GM21723 (cell line): ENCODE data around the gene ZNF619.

Experiments
- ATAC-seq: cut with Tn5 transposase; IDR thresholded peaks from one replicate; pipeline ENCODE4 v1.9.1; 2021; ENCODE audit warnings: mild to moderate bottlenecking, moderate library complexity; ENCODE audit not compliant: unreplicated experiment

The ZNF619 gene

GRCh38 chr3:40464339-40465110 is 12.4 kb upstream of the ZNF619 start:
- ATAC-seq = no peak

DNA sequence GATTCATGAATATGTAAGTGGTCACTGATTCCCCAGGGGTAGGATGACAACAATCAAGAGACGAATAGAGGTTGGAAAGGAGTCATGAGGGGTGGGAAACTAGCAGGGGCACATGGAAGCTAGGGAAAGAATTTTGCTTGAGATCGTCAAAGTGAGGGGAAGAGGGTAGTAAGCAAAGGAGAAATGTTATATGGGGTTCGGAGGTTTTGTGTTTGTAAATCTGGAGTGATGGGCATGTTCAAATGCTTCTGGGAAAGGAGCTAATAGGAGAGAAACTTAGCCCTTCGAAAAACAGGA is 11.9 kb upstream of the ZNF619 start:
- no peak for ATAC-seq

DNA sequence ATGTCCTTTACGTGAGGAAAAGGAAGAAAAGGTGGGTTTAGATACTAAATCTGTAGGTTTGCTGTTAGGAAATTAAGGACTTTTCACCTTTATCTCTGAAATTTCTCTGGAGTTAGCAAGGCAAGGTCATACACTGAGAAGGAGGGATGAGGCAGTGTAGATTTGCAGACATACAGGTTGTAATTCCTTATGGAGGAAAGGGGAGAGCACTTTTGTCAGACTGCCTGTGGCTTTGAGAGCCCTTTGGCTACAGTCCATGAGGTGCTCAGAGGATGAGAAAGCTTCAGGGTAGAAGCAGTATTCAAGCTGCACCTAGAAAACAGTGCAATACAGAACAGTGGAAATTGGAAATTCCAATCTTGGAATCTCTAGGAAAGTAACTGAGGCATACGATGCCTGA is 11.5 kb upstream of the ZNF619 start:
- ATAC-seq = no peak

- no peak for ATAC-seq
Measured at GRCh38 chr3:40468018-40468417, 8.9 kb upstream of the ZNF619 start.

DNA sequence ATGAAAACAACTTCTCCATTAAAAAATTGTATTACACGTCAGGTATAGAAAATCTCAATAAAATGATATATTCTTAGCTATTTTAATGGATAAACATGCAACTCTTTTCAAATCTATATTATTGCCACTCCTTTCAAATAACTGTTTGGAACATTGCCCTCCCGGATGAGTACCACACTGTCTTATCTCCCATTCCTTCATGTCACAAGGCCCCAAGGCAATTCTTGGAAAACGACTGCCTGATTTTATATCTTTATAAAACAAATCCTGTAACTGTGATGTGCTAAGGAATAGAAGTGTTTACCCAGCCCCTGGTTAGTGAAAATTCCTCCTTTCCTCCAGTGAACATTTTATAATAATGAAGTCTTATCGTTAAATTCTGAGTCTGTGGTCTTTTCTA is 6.2 kb upstream of the ZNF619 start:
- no peak for ATAC-seq

- ATAC-seq = peak; percentile 17
Measured at GRCh38 chr3:40477666-40478065, 744 bp downstream of the ZNF619 start.

DNA sequence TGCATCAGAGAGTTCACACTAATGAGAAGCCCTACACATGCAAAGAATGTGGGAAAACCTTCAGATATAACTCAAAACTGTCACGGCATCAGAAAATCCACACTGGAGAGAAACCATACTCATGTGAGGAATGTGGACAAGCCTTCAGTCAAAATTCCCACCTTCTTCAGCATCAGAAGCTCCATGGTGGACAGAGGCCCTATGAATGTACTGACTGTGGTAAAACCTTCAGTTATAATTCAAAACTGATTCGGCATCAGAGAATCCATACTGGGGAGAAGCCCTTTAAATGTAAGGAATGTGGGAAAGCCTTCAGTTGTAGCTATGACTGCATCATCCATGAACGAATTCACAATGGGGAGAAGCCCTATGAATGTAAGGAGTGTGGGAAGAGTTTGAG is 10.2 kb downstream of the ZNF619 start:
- no peak for ATAC-seq

DNA sequence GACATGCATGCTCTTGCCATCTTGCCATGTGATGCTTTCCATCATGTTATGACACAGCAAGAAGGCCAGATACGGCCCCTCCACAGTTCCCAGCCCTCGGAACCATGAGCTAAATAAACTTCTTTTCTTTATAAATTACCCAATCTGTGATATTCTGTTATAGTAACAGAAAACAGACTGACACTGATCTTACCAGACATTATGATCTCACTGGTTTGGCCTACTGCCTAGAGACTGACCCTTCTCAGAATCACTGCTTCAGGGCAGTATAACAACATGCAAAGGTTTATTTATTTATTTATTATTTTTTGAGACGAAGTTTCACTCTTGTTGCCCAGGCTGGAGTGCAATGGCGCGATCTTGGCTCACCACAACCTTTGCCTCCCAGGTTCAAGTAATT is 14.0 kb downstream of the ZNF619 start:
- ATAC-seq = no peak

- no peak for ATAC-seq
Measured at GRCh38 chr3:40494698-40495097, 17.8 kb downstream of the ZNF619 start.

DNA sequence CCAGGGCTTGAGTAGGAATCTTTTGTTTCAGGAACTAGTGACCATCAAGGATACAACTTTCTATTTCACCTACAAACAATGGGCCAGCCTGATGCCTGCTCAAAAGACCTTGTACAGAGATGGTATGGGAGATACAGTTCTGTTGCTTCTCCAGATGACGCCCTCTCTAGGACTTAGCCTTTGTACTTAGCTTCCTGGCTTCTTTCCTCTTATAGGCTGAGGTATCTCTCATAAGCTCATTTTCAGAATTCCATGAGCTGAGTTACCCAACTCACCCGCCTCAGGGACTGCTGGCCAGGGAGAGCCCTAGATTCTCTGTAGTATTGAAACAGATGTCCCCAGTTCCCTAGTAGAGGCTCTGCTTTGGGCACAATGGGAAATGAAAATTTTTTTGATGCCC is 20.4 kb downstream of the ZNF619 start:
- no peak for ATAC-seq

DNA sequence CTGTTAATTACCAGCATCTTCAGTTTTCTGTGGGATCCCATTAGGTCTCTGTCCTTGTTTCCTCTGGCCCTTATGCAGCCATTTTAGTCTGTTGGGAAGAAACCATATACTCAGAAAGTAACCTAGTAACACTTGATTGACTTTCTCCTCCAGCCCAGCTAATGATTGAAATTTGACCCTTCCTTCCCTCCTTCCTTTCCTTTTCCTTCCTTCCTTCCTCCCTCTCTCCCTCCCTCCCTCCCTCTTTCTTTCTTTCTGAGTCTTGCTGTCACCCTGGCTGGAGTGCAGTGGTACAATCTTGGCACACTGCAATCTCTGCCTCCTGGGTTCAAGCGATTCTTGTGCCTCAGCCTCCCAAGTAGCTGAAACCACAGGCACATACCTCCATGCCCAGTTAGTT is 23.0 kb downstream of the ZNF619 start:
- no peak for ATAC-seq

DNA sequence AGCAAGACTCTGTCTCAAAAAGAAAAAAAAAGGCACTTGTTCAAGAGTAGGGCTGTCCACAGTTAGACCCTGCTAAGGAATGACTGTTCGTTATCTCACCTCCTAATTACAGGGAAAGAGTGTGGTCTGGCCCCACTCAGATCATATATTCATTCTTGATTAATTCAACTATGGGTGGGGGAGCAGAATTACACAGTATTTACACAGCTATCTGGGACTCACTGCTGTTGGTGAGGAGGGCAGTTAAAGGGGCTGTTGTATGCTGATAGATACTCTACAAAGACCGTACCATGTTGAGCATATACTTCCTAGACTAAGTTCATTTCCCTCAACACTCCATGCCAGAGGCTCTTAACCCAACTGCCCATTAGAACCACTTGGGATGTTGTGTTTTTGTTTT is 25.1 kb downstream of the ZNF619 start:
- ATAC-seq = no peak

GRCh38 chr3:40504636-40505430 is 27.9 kb downstream of the ZNF619 start:
- no peak for ATAC-seq

DNA sequence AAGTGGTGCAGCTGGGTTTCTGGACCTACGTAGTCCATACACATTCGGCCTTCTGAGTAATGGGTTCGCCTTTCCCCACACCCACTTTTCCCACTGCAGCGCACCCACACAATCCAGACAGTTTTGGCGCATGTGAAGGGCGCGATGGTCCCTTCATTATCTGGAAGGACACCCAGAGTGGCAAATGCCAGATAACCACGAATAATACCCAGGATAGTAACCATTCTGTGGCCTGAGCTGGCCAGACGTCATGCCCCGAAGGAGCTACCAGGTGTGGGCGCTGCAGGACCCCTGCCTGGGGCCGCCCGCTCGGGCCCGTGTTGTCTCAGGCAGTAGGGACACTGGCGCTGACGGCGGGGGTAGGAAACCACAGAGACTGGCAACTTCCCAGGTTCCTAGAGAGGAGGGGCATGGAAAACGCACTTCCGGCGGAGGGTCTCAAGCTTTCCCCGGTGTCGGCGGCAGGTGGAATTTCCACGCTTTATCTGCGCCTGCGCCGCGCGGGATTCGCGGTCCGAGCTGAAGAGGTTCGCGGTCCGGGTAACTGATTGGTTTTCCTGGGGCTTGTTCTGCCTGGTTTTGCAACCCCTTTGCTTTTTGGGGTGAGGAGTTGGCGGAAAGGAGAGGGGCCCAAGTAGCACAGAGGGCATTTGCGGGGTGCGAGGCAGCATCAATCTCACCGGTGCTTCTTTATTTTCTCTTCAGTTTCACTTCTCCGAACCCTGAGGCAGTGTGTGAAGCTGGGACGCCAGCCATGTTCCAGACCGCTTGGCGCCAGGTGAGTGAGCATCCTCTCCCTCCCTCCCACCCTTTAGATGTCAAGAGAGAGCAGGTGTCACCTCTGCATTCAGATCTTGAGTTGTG is 28.9 kb downstream of the ZNF619 start, which contains the start of gene ZNF620:
Gene ZNF620, plus strand, starts transcription at position 441 of the 864 bp plus-strand sequence. Its CDS starts 314 bp downstream, at position 755.
- peak; percentile 82 for ATAC-seq

GRCh38 chr3:40511031-40511718 is 34.3 kb downstream of the ZNF619 start:
- no peak for ATAC-seq

- ATAC-seq = no peak
Measured at GRCh38 chr3:40516201-40516600, 39.3 kb downstream of the ZNF619 start.

DNA sequence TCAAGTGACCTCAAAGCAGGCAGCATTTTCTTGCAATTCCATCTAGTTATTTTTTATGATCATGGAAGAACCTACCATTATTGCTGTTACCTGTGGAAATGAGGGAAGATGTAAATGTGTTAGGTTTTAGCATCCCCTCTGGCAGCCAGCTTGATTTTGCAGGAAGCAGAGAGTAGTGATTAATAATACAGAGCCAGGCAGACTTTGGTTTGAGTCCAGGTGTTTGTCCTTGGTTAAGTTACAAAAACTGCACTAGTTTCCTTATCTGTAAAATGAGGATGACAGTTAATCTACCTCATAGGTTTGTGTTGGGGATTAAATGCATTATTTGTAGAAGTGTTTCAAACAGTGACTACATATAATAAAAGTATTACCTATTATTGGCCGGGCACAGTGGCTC is 41.1 kb downstream of the ZNF619 start:
- no peak for ATAC-seq

DNA sequence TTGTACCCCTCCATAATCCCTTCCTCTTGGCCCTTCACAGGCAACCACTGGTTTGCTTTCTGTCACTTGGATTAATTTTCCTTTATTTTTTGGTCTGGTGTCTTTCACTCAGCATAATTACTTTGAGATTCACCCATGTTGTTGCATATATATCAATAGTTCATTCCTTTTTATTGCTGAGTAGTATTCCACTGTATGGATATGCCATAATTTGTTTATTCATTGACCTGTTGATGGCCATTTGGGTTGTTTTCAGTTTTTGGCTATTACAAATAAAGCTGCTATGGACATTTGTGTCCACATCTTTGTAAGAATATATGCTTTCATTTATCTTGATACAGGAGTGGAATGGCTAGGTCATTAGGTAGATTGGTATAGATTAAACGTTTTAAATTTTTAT is 41.9 kb downstream of the ZNF619 start:
- ATAC-seq = no peak

- ATAC-seq = no peak
Measured at GRCh38 chr3:40521254-40521653, 44.3 kb downstream of the ZNF619 start.

DNA sequence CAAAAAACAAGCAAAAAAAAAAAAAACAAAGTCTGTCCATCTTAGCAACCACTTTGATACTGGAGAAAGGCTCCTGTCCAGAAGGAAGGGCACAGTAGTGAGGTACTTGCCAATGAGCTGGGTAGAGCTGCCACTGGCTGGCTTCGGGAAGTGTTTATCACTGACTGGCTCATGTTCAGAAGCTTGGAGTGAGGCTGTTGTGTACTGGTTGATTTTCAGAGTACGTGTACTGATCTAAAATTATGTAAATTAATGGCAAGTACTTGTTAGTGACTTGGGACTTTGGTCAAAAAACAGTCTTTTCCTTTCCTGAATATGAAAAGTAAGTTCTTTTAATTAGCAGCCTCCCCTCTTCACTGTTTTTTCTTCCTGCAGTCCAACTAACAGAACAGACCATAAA is 46.9 kb downstream of the ZNF619 start:
- ATAC-seq = no peak

DNA sequence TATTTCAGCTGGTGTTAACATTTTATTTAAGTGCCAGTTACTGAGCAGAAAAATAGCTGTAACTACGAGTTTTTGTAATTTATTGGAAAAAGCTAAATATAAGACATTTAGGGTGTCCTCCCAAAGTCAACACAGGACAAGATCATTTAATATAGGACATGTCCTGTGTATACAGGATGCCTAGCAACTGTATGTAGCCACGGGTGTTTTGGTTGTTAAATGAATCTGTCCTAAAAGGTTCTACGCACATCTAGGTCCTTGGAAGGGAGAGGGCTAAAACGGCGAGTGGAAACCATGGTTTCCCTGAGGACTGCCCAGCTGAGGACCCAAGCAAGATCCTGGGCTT is 47.3 kb downstream of the ZNF619 start:
- no peak for ATAC-seq
